Spleen (tissue), 13 donors: ENCODE measurements around the gene RAB32. TPM values are rescaled to one million over a fixed set of nuclear protein-coding genes. Genes with fewer than 3 reads are reported as not detected.
A peak's percentile ranks its signal among the peaks of the same experiment; 100 is the strongest.

Experiments used
- DNase-seq: peaks from one replicate; pipeline ENCODE4 v3.0.0-alpha.2; 2020
- H3K27ac ChIP-seq, 8 donors: fragments of 200-600 bp; sonication (generic) in 7 of 8; 1 replicate in 4 of 8; 2 replicates in 4 of 8; pipeline versions ENCODE4 v1.5.0 to v1.8.0; 2016 to 2021; ENCODE audit warnings: inconsistent platforms in 4 of 8, mild to moderate bottlenecking in 4 of 8, moderate library complexity in 1 of 8
- H3K27me3 ChIP-seq, 7 donors: fragments of 200-600 bp; sonication (generic) in 6 of 7; replicated peaks in 1 of 7; 1 replicate in 4 of 7; 2 replicates in 3 of 7; pipeline versions ENCODE4 v1.5.0 to v1.8.0; 2016 to 2021; ENCODE audit warnings: inconsistent platforms in 3 of 7, mild to moderate bottlenecking in 1 of 7
- H3K36me3 ChIP-seq, 6 donors: fragments of 200-600 bp; sonication (generic) in 5 of 6; 1 replicate in 4 of 6; 2 replicates in 2 of 6; pipeline versions ENCODE4 v1.5.0 to v1.8.0; 2016 to 2021; ENCODE audit warnings: inconsistent platforms in 2 of 6
- H3K4me1 ChIP-seq, 6 donors: fragments of 200-600 bp; sonication (generic) in 5 of 6; 1 replicate in 3 of 6; 2 replicates in 3 of 6; pipeline versions ENCODE4 v1.5.0 to v1.8.0; 2016 to 2021; ENCODE audit warnings: inconsistent platforms in 3 of 6
- H3K4me3 ChIP-seq, 8 donors: fragments of 200-600 bp; sonication (generic) in 7 of 8; 1 replicate in 4 of 8; 2 replicates in 4 of 8; pipeline versions ENCODE4 v1.5.0 to v1.8.0; 2016 to 2021; ENCODE audit warnings: inconsistent platforms in 4 of 8, mild to moderate bottlenecking in 4 of 8, moderate library complexity in 2 of 8
- H3K9me3 ChIP-seq, 8 donors: fragments of 200-600 bp; sonication (generic) in 7 of 8; 1 replicate in 4 of 8; 2 replicates in 4 of 8; pipeline versions ENCODE4 v1.5.0 to v1.8.0; 2016 to 2021; ENCODE audit warnings: inconsistent platforms in 4 of 8
- POLR2A ChIP-seq, 3 donors: fragments of 450-650 bp; IDR thresholded peaks; one replicate each; pipeline ENCODE4 v1.5.1; 2017; ENCODE audit warnings: antibody characterized with exemption in 3 of 3, mild to moderate bottlenecking in 1 of 3
- POLR2AphosphoS5 ChIP-seq, 3 donors: sonication (generic); formaldehyde crosslinking; IDR thresholded peaks; one replicate each; pipeline ENCODE4 v1.5.1; 2017; ENCODE audit warnings: antibody characterized with exemption in 3 of 3
- WGBS, 5 donors: extraction: QIAGEN DNeasy Blood & Tissue Kit in 3 of 5; methylation state at CpG; one replicate each; pipeline versions ENCODE4 v1.1.5 to v1.1.7; 2013 to 2018; 5-methylcytosine and 5-hydroxymethylcytosine counted together
- intact Hi-C: fragments of 100-400 bp; cut with DNase I; formaldehyde crosslinking; loops from one replicate; pipeline ENCODE4 v1.15.0; 2023; ENCODE audit warnings: low total_unique reads
- long read RNA-seq, 2 donors: transcript quantifications; one replicate each; lab custom pipeline, GENCODE V29; 2026
- polyA plus RNA-seq, 3 donors: library from polyadenylated mRNA; stranded (reverse); fragments of 200-250 nt; gene quantifications; one replicate each; pipeline ENCODE4 v1.2.1, GENCODE V29; 2013
- total RNA-seq, 7 donors: library from RNA; depleted of rRNA in 3 of 7; stranded (reverse); fragments of >200 nt in 3 of 7; fragmentation: NEBNext Ultra II Directional in 4 of 7; extraction: Animal tissue kit (Norgen Biotek cat#: 25700) in 4 of 7; gene quantifications; one replicate each; pipeline versions ENCODE4 v1.1.0 to v1.2.1, GENCODE V29; 2016 to 2021
- TF ChIP-seq, protein P1 (sequence below), 11 experiments: fragments of 200-600 bp in 7 of 11; fragments of 450-650 bp in 4 of 11; sonication (generic) in 4 of 11; IDR thresholded peaks in 8 of 11; conservative IDR thresholded peaks in 3 of 11; 1 replicate in 7 of 11; 2 replicates in 4 of 11; pipeline versions ENCODE4 v1.4.0 to v1.8.0; 2016 to 2021; ENCODE audit warnings: antibody characterized with exemption in 11 of 11, inconsistent platforms in 4 of 11, mild to moderate bottlenecking in 1 of 11
- donor health status: healthy with polysubstance abuse.
- donor health status: DM: no; HTN: no; CAD: no; lungs with moderate emphysema.
- donor health status: DM: no; HTN: no; CAD: no.
- donor health status: Bipolar disorder and iron deficiency.
- donor health status: healthy.
- donor health status: DM: no; HTN: no; CAD: no.
- donor health status: DM: yes; HTN: yes; CAD: no.

RAB32 gene
- total RNA-seq, result 10 to 100 TPM; 39.3 to 88.6 (median 51.3) TPM
- polyA plus RNA-seq, result 10 to 100 TPM; 20.1 to 69.0 (median 35.6) TPM
- long read RNA-seq, donor 1, transcript RAB32-201 (3 exons, 1,217 nt), result major isoform, 59 of 108 reads
- long read RNA-seq, donor 1, partial matches to known transcripts, result 49 of 108 reads
- long read RNA-seq, donor 1, other reads (novel, unspliced or antisense), result 0 of 108 reads
- long read RNA-seq, donor 2, transcript RAB32-201 (3 exons, 1,217 nt), result major isoform, 40 of 45 reads
- long read RNA-seq, donor 2, partial matches to known transcripts, result 5 of 45 reads
- long read RNA-seq, donor 2, other reads (novel, unspliced or antisense), result 0 of 45 reads

DNA sequence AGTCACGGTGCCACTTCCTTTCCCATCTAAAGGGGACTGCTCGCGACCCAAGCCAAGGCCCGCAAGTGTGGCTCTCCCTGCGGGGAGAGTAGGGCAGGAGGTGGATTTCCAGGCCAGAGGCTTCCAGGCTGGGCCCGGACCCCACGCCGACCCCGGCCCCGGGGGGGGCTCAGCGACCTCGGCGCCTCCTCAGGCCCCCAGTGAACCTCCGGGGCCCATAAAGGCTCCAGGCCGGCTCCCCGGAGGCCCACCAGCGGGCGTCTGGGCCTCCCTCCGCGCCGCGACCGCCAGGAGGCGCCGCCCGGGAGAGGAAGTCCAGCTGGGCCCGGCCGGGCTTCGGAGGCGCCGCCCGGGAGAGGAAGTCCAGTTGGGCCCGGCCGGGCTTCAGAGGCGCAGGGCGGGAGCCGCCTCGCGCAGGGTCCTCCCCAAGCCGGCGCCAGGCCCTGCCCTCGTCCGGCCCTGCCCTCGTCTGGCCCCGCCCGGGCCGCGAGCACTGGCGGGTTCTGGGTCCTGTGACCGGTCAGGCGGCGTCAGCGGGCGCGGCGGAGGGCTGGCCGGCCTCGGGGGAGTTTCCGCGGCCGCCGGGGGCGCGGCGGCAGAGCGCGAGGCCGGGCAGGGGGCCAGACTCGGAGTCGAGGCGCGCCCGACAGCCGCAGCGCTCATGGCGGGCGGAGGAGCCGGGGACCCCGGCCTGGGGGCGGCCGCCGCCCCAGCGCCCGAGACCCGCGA, at the start of gene RAB32:
Gene RAB32 (plus strand): TSS at position 623 of the 729 bp plus-strand sequence. CDS start 39 bp downstream, at position 662.
- 1 to 7% (median 2%) methylated on average over 40 to 86 of the region's 86 CpGs for WGBS, 5 donors
- intact Hi-C loops, result no loop called here

DNA sequence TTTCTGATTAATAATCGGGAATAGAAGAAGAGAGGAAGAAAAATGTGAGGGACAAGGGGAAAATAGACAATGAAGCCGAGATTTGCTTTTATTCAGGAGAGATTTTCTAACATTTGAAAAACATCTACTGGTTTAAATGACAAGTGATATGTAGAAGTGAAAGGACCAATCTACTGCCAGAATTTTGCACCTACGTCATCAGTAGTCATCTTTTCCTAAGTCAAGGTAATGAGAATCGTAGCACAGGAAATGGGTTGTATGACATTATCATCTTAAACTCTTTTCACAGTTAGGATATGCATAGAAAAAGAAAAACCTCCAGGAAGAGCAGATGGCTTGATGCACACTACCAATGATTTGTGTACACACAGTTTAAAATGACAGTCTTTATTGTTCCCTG, 45.3 kb upstream of the RAB32 start:
- Histone ChIP-seq H3K27me3 (no peaks in the 10 kb centered on the region), H3K36me3 (no peaks in the 10 kb centered on the region), H3K4me1 (no peaks in the 10 kb centered on the region), H3K27ac (no peak overlapping the region), H3K9me3 (peaks cover 0 to 5% (median 0%) of the 10 kb centered on the region in 8 donors), H3K4me3 (no peak overlapping the region)
- TF ChIP-seq POLR2A (IDR thresholded peaks at IDR 0.05) (no peak), POLR2AphosphoS5 (IDR thresholded peaks at IDR 0.05) (no peak)
- TF ChIP-seq, protein P1, sequence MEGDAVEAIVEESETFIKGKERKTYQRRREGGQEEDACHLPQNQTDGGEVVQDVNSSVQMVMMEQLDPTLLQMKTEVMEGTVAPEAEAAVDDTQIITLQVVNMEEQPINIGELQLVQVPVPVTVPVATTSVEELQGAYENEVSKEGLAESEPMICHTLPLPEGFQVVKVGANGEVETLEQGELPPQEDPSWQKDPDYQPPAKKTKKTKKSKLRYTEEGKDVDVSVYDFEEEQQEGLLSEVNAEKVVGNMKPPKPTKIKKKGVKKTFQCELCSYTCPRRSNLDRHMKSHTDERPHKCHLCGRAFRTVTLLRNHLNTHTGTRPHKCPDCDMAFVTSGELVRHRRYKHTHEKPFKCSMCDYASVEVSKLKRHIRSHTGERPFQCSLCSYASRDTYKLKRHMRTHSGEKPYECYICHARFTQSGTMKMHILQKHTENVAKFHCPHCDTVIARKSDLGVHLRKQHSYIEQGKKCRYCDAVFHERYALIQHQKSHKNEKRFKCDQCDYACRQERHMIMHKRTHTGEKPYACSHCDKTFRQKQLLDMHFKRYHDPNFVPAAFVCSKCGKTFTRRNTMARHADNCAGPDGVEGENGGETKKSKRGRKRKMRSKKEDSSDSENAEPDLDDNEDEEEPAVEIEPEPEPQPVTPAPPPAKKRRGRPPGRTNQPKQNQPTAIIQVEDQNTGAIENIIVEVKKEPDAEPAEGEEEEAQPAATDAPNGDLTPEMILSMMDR (IDR thresholded peaks at IDR 0.05 in 8 of 11, conservative IDR thresholded peaks at IDR 0.05 in 3 of 11), result no peak
- intact Hi-C loops, result no loop called here
- WGBS, 5 donors, result 66 to 77% (median 73%) methylated on average over 4 of the region's 4 CpGs
- DNase-seq, result no peak

More for the DNA sequence above, at the start of gene RAB32:
- H3K4me3 ChIP-seq, result peak within 1 kb of the TSS; percentile 45 to 77 (median 58)
- TF ChIP-seq POLR2A (IDR thresholded peaks at IDR 0.05) (peak in 1 of 3 donors; percentile 74), POLR2AphosphoS5 (IDR thresholded peaks at IDR 0.05) (peak; percentile 55 to 82 (median 80))
- TF ChIP-seq, protein P1 (IDR thresholded peaks at IDR 0.05 in 8 of 11, conservative IDR thresholded peaks at IDR 0.05 in 3 of 11), result peak; percentile 28 to 85 (median 69)
- no peaks in the 10 kb centered on the region for H3K9me3 ChIP-seq
- H3K27ac ChIP-seq, result peak within 1 kb of the TSS; percentile 81 to 98 (median 96)
- peaks cover 0 to 26% (median 4%) of the 10 kb centered on the region in 7 donors for H3K27me3 ChIP-seq
- DNase-seq, result peak; percentile 98
- H3K36me3 ChIP-seq, result no peaks in the 10 kb centered on the region
- H3K4me1 ChIP-seq, result peaks cover 3 to 47% (median 18%) of the 10 kb centered on the region in 6 donors

DNA sequence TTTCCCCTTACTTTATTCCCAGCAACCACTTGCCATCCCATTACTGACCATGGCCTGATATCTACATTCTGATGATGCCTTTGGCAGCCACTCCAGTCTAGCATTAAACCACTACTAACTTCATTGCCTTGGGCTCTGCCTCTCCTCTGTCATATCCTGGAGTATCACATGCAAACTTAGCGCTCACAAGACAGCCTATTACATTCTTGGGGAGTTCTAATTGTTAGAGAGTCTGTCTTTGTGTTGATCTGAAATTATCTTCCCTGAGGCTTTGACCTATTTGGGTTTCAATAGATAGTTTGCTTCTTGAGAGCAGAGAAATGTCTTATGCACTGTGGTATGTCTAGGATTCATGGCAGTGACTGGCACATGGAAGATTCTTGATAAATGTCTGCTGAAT, 40.5 kb upstream of the RAB32 start:
- intact Hi-C loops, result no loop called here
- no peak overlapping the region for H3K4me3 ChIP-seq
- 81 to 96% (median 85%) methylated on average over 1 of the region's 1 CpG for WGBS, 5 donors
- H3K9me3 ChIP-seq, result peaks cover 0 to 5% (median 0%) of the 10 kb centered on the region in 8 donors
- TF ChIP-seq, protein P1 (IDR thresholded peaks at IDR 0.05 in 8 of 11, conservative IDR thresholded peaks at IDR 0.05 in 3 of 11), result no peak
- TF ChIP-seq POLR2AphosphoS5 (IDR thresholded peaks at IDR 0.05) (no peak), POLR2A (IDR thresholded peaks at IDR 0.05) (no peak)
- no peak for DNase-seq
- H3K27ac ChIP-seq, result no peak overlapping the region
- H3K27me3 ChIP-seq, result no peaks in the 10 kb centered on the region
- H3K4me1 ChIP-seq, result no peaks in the 10 kb centered on the region
- H3K36me3 ChIP-seq, result no peaks in the 10 kb centered on the region

DNA sequence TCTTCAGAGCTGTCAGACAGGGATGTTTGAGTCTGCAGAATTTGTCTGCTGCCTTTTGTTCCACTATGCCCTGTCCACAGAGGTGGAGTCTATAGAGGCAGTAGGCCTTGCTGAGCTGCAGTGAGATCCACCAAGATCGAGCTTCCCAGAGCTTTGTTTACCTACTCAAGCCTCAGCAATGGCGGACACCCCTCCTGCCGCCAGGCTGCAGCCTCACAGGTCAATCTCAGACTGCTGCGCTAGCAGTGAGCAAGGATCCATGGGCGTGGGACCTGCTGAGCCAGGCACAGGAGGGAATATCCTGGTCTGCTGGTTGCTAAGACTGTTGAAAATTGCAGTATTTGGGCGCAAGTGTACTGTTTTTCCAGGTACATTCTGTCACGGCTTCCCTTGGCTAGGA, 28.4 kb upstream of the RAB32 start:
- TF ChIP-seq POLR2AphosphoS5 (IDR thresholded peaks at IDR 0.05), result no peak
- H3K27ac ChIP-seq, result no peak overlapping the region
- peaks cover 0 to 13% (median 2%) of the 10 kb centered on the region in 8 donors for H3K9me3 ChIP-seq
- H3K4me3 ChIP-seq, result no peak overlapping the region
- no peak for DNase-seq
- no peaks in the 10 kb centered on the region for H3K4me1 ChIP-seq
- intact Hi-C loops, result no loop called here
- H3K36me3 ChIP-seq, result no peaks in the 10 kb centered on the region
- H3K27me3 ChIP-seq, result no peaks in the 10 kb centered on the region
- WGBS, 5 donors, result 82 to 90% (median 83%) methylated on average over 7 of the region's 7 CpGs
